K562 (cell line): ENCODE data around the gene UBQLN2. TPM values are rescaled to one million over a fixed set of nuclear protein-coding genes. Genes with fewer than 3 reads are reported as not detected.
A peak's percentile ranks its signal among the peaks of the same experiment; 100 is the strongest.

Experiments
- ATAC-seq: fragments of 200-7000 bp; cut with Tn5 transposase; 3 replicates; pipeline ENCODE4 v1.9.1; 2020; ENCODE audit warnings: moderate library complexity
- BruUV-seq: library from RNA; stranded (reverse); fragments of 400-500 nt; replicated peaks from 2 replicates; lab custom pipeline; 2021; lab: Mats Ljungman, UMichigan
- CTCF ChIA-PET: fragments of 300-600 bp; formaldehyde crosslinking; extraction: SDS; loops from one replicate; lab custom pipeline; 2021; ENCODE audit warnings: low intra/inter-chr PET ratio; lab: Yijun Ruan, JAX
- POLR2A ChIA-PET: fragments of 300-600, 350-650 bp; sonication (Branson Sonifier 250); formaldehyde crosslinking; extraction: SDS; loops from one replicate; lab custom pipeline; 2021; ENCODE audit warnings: antibody characterized with exemption, inconsistent platforms; lab: Yijun Ruan, JAX
- DNase-seq, 4 experiments: peaks; one replicate each; pipeline versions ENCODE4 v3.0.0 to v3.0.0-alpha.2; 2011 to 2018; ENCODE audit warnings: low spot score in 3 of 4, mixed read lengths in 3 of 4; ENCODE audit errors: extremely low read depth in 1 of 4
- FAIRE-seq: peaks from 2 replicates; lab custom pipeline; 2011; peaks lifted over from hg19 to GRCh38; lab: Jason Lieb, UNC
- H2AFZ ChIP-seq: 2 replicates; pipeline ENCODE4 v1.6.0; 2011; ENCODE audit warnings: low read depth, low read length, control low read depth, inconsistent platforms
- H3K27ac ChIP-seq: fragments of 200-600 bp; 3 replicates; pipeline ENCODE4 v1.8.0; 2011; ENCODE audit warnings: low read depth, mild to moderate bottlenecking, control low read depth, inconsistent platforms, low read length, moderate library complexity, mixed read lengths; ENCODE audit errors: extremely low read depth
- H3K27me3 ChIP-seq, 2 experiments: fragments of 300-600 bp in 1 of 2; 2 replicates in 1 of 2; 3 replicates in 1 of 2; pipeline versions ENCODE4 v1.6.0 to v1.8.0; 2011; ENCODE audit warnings: inconsistent platforms in 2 of 2, low read length in 2 of 2, mild to moderate bottlenecking in 1 of 2, mixed read lengths in 1 of 2, moderate library complexity in 1 of 2; ENCODE audit not compliant: control insufficient read depth in 2 of 2, insufficient read depth in 2 of 2
- H3K36me3 ChIP-seq: fragments of 300-600 bp; 3 replicates; pipeline ENCODE4 v1.8.0; 2011; ENCODE audit warnings: mild to moderate bottlenecking, low read length, inconsistent platforms; ENCODE audit not compliant: control insufficient read depth, insufficient read depth
- H3K4me1 ChIP-seq, 2 experiments: fragments of 200-600 bp in 1 of 2; replicated peaks in 1 of 2; 2 replicates in 1 of 2; 3 replicates in 1 of 2; pipeline versions ENCODE4 v1.5.1 to v1.8.0; 2011; ENCODE audit warnings: inconsistent platforms in 2 of 2, low read length in 2 of 2, mild to moderate bottlenecking in 1 of 2, mixed read lengths in 1 of 2, moderate library complexity in 1 of 2; ENCODE audit not compliant: control insufficient read depth in 2 of 2, insufficient read depth in 2 of 2
- H3K4me2 ChIP-seq: 2 replicates; pipeline ENCODE4 v1.6.1; 2011; ENCODE audit warnings: low read length, control low read depth, inconsistent platforms, mixed read lengths; ENCODE audit not compliant: insufficient read depth
- H3K4me3 ChIP-seq: fragments of 200-600 bp; sonication (generic), shearing (Covaris generic); 2 replicates; pipeline ENCODE4 v1.5.1; 2016; ENCODE audit warnings: control low read depth, inconsistent platforms
- H3K79me2 ChIP-seq: fragments of 200-600 bp; 3 replicates; pipeline ENCODE4 v1.8.0; 2011; ENCODE audit warnings: low read length, inconsistent platforms; ENCODE audit not compliant: control insufficient read depth, insufficient read depth
- H3K9ac ChIP-seq, 2 experiments: 2 replicates each; pipeline versions ENCODE4 v1.6.0 to v1.6.1; 2011; ENCODE audit warnings: low read depth in 2 of 2, low read length in 2 of 2, control low read depth in 1 of 2, inconsistent platforms in 1 of 2, mild to moderate bottlenecking in 1 of 2, mixed read lengths in 1 of 2; ENCODE audit not compliant: insufficient read depth in 1 of 2
- H3K9me1 ChIP-seq: one replicate; pipeline ENCODE4 v1.6.0; 2011; ENCODE audit warnings: inconsistent platforms, mild to moderate bottlenecking, low read length, moderate library complexity; ENCODE audit not compliant: control insufficient read depth, insufficient read depth
- H3K9me3 ChIP-seq: replicated peaks from 2 replicates; pipeline ENCODE4 v1.5.1; 2011; ENCODE audit warnings: low read depth, low read length, inconsistent platforms; ENCODE audit not compliant: control insufficient read depth, insufficient read depth
- H4K20me1 ChIP-seq: replicated peaks from 2 replicates; pipeline ENCODE4 v1.6.1; 2011; ENCODE audit warnings: low read length, inconsistent platforms, mixed read lengths; ENCODE audit not compliant: control insufficient read depth, insufficient read depth
- C11orf30 ChIP-seq: fragments of 450-650 bp; IDR thresholded peaks from 2 replicates; pipeline ENCODE4 v1.6.1; 2016; ENCODE audit warnings: low read depth, mild to moderate bottlenecking
- CBX5 ChIP-seq: IDR thresholded peaks from 2 replicates; pipeline ENCODE4 v1.6.1; 2014; ENCODE audit warnings: low read depth, borderline replicate concordance
- CXXC5 ChIP-seq: fragments of 250-450 bp; sonication (Bioruptor Pico); IDR thresholded peaks from 2 replicates; pipeline ENCODE4 v1.8.0; 2022; ENCODE audit warnings: inconsistent platforms, mild to moderate bottlenecking, moderate library complexity
- EP400 ChIP-seq: fragments of 450-650 bp; IDR thresholded peaks from 2 replicates; pipeline ENCODE4 v1.6.1; 2017; ENCODE audit warnings: antibody characterized with exemption, mild to moderate bottlenecking, moderate library complexity
- ERF ChIP-seq: fragments of 450-650 bp; formaldehyde crosslinking; IDR thresholded peaks from 2 replicates; pipeline ENCODE4 v1.4.0; 2020; ENCODE audit warnings: mild to moderate bottlenecking, mixed read lengths
- ESRRA ChIP-seq: fragments of 450-650 bp; IDR thresholded peaks from 2 replicates; pipeline ENCODE4 v1.6.1; 2014; ENCODE audit warnings: low read depth, mild to moderate bottlenecking, moderate library complexity, borderline replicate concordance
- FOXK1 ChIP-seq: sonication (generic); formaldehyde crosslinking; IDR thresholded peaks from 2 replicates; pipeline ENCODE4 v1.8.0; 2022; ENCODE audit warnings: missing genetic modification reagents, mild to moderate bottlenecking, borderline replicate concordance
- HMG20B ChIP-seq: fragments of 250-450 bp; sonication (Bioruptor Pico); IDR thresholded peaks from 2 replicates; pipeline ENCODE4 v1.5.0; 2021; ENCODE audit warnings: mild to moderate bottlenecking
- KHSRP ChIP-seq: fragments of 450-650 bp; IDR thresholded peaks from 2 replicates; pipeline ENCODE4 v1.6.1; 2017
- MAFF ChIP-seq: IDR thresholded peaks from 2 replicates; pipeline ENCODE4 v1.6.1; 2012; ENCODE audit warnings: low read length, improper control_type of control experiment
- NFE2 ChIP-seq: IDR thresholded peaks from 2 replicates; pipeline ENCODE4 v1.6.1; 2014; ENCODE audit warnings: antibody characterized with exemption, low read depth
- SMAD2 ChIP-seq: fragments of 150-350 bp; IDR thresholded peaks from 2 replicates; pipeline ENCODE4 v1.6.1; 2014; ENCODE audit warnings: low read depth, mild to moderate bottlenecking, low read length
- STAT5A ChIP-seq: IDR thresholded peaks from 2 replicates; pipeline ENCODE4 v1.6.1; 2012; ENCODE audit warnings: low read length, inconsistent platforms, borderline replicate concordance
- ZNF23 ChIP-seq: fragments of 250-450 bp; sonication (Bioruptor Pico); IDR thresholded peaks from 2 replicates; pipeline ENCODE4 v1.4.0; 2020; ENCODE audit warnings: mild to moderate bottlenecking
- ZNF316 ChIP-seq: fragments of 450-650 bp; IDR thresholded peaks from 2 replicates; pipeline ENCODE4 v1.6.1; 2016
- WGBS: fragments of 100-300 bp; shearing (Covaris generic); methylation state at CpG from one replicate; pipeline ENCODE4 v1.1.6; 2016; ENCODE audit warnings: low coverage, mixed read lengths; ENCODE audit not compliant: insufficient coverage; ENCODE audit errors: missing lambda C conversion rate; 5-methylcytosine and 5-hydroxymethylcytosine counted together
- in situ Hi-C: fragments of 300-500 bp; cut with MboI; formaldehyde crosslinking; loops from 4 replicates; pipeline ENCODE4 v1.15.0; 2018; ENCODE audit warnings: inconsistent platforms, mixed read lengths
- intact Hi-C: fragments of 100-400 bp; cut with micrococcal nuclease; formaldehyde crosslinking; loops from 2 replicates; pipeline ENCODE4 v1.14.2; 2022
- polyA plus RNA-seq, 8 experiments: library from polyadenylated mRNA; depleted of rRNA in 4 of 8; stranded (reverse) in 5 of 8; unstranded in 3 of 8; fragments of >200 nt; fragmentation: Nextera tagmentation in 2 of 8; fragmentation: Illumina TruSeq in 1 of 8; extraction: Ambion mirVana in 2 of 8; extraction: Trizol in 1 of 8; gene quantifications; 2 replicates each; pipeline versions ENCODE4 v1.2.1 to v1.2.3, GENCODE V29; 2011 to 2014; ENCODE audit warnings: inconsistent platforms in 1 of 8, missing spikeins in 1 of 8
- total RNA-seq, 7 experiments: library from RNA; depleted of rRNA in 6 of 7; stranded (reverse); fragments of >200 nt in 6 of 7; fragmentation: Illumina TruSeq in 2 of 7; extraction: Trizol in 2 of 7; gene quantifications; 2 replicates each; pipeline versions ENCODE4 v1.2.1 to v1.2.3, GENCODE V29; 2011 to 2021; ENCODE audit warnings: low replicate concordance in 1 of 7
- TF ChIP-seq, protein P1 (sequence below): IDR thresholded peaks from 2 replicates; pipeline ENCODE4 v1.6.1; 2011; ENCODE audit warnings: borderline replicate concordance, low read depth, mild to moderate bottlenecking, moderate library complexity, low read length; ENCODE audit not compliant: insufficient read depth, poor library complexity, severe bottlenecking
- TF ChIP-seq, protein P2 (sequence below): fragments of 450-650 bp; IDR thresholded peaks from 2 replicates; pipeline ENCODE4 v1.6.1; 2017; ENCODE audit warnings: mild to moderate bottlenecking, moderate library complexity
- TF ChIP-seq, protein P3 (sequence below): sonication (generic); formaldehyde crosslinking; IDR thresholded peaks from 2 replicates; pipeline ENCODE4 v1.8.0; 2022; ENCODE audit warnings: missing genetic modification reagents, mild to moderate bottlenecking, moderate library complexity, borderline replicate concordance

The UBQLN2 gene
- total and polyA plus RNA-seq, 9 of the 15 experiments (the other 6 are each of a cell fraction or from before 2014, with no cell fraction given), result 1.5 to 17.9 (median 5.7) TPM

DNA sequence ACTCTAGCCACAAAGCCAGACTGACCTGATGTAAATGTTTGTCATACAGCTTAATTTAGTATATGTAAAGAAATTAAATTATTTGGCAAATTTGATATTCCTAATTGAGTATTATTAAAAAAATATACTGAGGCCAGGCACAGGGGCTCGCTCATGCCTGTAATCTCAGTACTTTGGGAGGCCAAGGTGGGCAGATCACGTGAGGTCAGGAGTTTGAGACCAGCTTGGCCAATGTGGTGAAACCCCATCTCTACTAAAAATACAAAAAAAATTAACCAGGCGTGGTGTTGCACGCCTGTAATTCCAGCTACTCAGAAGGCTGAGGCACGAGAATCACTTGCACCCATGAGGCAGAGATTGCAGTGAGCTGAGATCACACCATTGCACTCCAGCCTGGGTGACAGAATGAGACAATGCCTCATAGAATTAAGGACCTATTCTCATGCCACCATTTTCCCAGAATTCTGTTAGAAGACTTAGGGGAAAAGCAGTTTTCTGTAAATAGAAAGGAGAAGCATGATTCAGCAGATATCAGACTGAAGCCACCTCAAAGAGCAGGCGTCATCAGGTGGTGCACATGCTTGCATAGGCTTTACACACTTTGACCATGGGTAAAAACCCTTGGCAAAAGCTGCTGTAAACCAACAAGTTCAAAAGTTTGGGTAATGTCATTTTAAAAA lies 6.1 kb downstream of the UBQLN2 start:
- no peak for ATAC-seq
- WGBS, result 50% methylated on average over 6 of the region's 6 CpGs
- Histone ChIP-seq H3K9me3 (no peaks in the 10 kb centered on the region), H4K20me1 (no peaks in the 10 kb centered on the region; the same call in 1 of the 2 replicates), H3K9me1 (no peaks in the 10 kb centered on the region), H3K79me2 (peaks cover 43% of the 10 kb centered on the region), H3K9ac (no peak overlapping the region), H3K27me3 (no peaks in the 10 kb centered on the region), H3K4me3 (no peak overlapping the region), H3K36me3 (peaks cover 14% of the 10 kb centered on the region; the same call in 2 of the 3 replicates), H3K27ac (no peak overlapping the region), H2AFZ (no peak overlapping the region), H3K4me2 (no peak overlapping the region), H3K4me1 (peaks cover 9 to 13% of the 10 kb centered on the region in 2 experiments; a peak in 4 of 5 replicates)
- POLR2A ChIA-PET, result no interaction called here
- FAIRE-seq, result peak; percentile 65
- DNase-seq, result peak in 2 of 4 experiments; percentile 12 to 18
- no TSS peak for BruUV-seq
- CTCF ChIA-PET, result no interaction called here
- in situ Hi-C loops, result no loop called here
- intact Hi-C loops, result no loop called here
- TF ChIP-seq STAT5A, result no peak
- TF ChIP-seq ERF, result no peak
- TF ChIP-seq ZNF23 (CRISPR knock-in tag), result no peak
- TF ChIP-seq SMAD2, result no peak
- TF ChIP-seq ZNF316, result peak; percentile 82
- peak; percentile 86 for TF ChIP-seq NFE2
- TF ChIP-seq, protein P1, sequence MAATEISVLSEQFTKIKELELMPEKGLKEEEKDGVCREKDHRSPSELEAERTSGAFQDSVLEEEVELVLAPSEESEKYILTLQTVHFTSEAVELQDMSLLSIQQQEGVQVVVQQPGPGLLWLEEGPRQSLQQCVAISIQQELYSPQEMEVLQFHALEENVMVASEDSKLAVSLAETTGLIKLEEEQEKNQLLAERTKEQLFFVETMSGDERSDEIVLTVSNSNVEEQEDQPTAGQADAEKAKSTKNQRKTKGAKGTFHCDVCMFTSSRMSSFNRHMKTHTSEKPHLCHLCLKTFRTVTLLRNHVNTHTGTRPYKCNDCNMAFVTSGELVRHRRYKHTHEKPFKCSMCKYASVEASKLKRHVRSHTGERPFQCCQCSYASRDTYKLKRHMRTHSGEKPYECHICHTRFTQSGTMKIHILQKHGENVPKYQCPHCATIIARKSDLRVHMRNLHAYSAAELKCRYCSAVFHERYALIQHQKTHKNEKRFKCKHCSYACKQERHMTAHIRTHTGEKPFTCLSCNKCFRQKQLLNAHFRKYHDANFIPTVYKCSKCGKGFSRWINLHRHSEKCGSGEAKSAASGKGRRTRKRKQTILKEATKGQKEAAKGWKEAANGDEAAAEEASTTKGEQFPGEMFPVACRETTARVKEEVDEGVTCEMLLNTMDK, result no peak
- TF ChIP-seq, protein P2, sequence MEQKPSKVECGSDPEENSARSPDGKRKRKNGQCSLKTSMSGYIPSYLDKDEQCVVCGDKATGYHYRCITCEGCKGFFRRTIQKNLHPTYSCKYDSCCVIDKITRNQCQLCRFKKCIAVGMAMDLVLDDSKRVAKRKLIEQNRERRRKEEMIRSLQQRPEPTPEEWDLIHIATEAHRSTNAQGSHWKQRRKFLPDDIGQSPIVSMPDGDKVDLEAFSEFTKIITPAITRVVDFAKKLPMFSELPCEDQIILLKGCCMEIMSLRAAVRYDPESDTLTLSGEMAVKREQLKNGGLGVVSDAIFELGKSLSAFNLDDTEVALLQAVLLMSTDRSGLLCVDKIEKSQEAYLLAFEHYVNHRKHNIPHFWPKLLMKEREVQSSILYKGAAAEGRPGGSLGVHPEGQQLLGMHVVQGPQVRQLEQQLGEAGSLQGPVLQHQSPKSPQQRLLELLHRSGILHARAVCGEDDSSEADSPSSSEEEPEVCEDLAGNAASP, result no peak
- no peak for TF ChIP-seq FOXK1 (CRISPR knock-in tag)
- no peak for TF ChIP-seq HMG20B (CRISPR knock-in tag)
- no peak for TF ChIP-seq CXXC5
- TF ChIP-seq, protein P3, sequence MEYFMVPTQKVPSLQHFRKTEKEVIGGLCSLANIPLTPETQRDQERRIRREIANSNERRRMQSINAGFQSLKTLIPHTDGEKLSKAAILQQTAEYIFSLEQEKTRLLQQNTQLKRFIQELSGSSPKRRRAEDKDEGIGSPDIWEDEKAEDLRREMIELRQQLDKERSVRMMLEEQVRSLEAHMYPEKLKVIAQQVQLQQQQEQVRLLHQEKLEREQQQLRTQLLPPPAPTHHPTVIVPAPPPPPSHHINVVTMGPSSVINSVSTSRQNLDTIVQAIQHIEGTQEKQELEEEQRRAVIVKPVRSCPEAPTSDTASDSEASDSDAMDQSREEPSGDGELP (CRISPR knock-in tag), result no peak
- TF ChIP-seq CBX5, result no peak
- no peak for TF ChIP-seq ESRRA
- TF ChIP-seq KHSRP, result no peak
- peak; percentile 61 for TF ChIP-seq MAFF
- TF ChIP-seq EP400, result no peak
- TF ChIP-seq C11orf30, result peak; percentile 79
